Measurements from ENCODE around the gene SND1. TPM values are rescaled to one million over a fixed set of nuclear protein-coding genes. Genes with fewer than 3 reads are reported as not detected.

The SND1 gene
- polyA plus RNA-seq, 3 donors: 46.5 to 97.3 (median 79.8) TPM

GRCh38 chr7:127979728-127980126 is 327.7 kb downstream of the SND1 start:
- Mint-ChIP-seq H3K4me1 (no peaks in the 10 kb centered on the region), H3K36me3 (peaks cover 42 to 60% of the 10 kb centered on the region in 2 donors), H3K27ac (no peak overlapping the region), H3K9me3 (peaks cover 16 to 28% (median 27%) of the 10 kb centered on the region in 7 donors), H3K4me3 (no peak overlapping the region), H3K27me3 (ENCODE audit: low read depth in 3 of 3) (peaks cover 0 to under 1% (median 0%) of the 10 kb centered on the region in 3 donors)
- H2AFZ ChIP-seq (ENCODE audit: insufficient read depth, low read depth, low read length, poor library complexity, severe bottlenecking): no peak overlapping the region
- intact Hi-C loops (cut with micrococcal nuclease): no loop called here
- TF ChIP-seq CTCF (IDR thresholded peaks at IDR 0.05): no peak
- H3K4me3 ChIP-seq (replicated peaks in 1 of 3; ENCODE audit: low read depth in 2 of 3, low read length in 3 of 3): no peak overlapping the region
- no peak overlapping the region for H3K9ac ChIP-seq (ENCODE audit: insufficient read depth, low read length, poor library complexity, severe bottlenecking)
- H3K9me3 ChIP-seq (replicated peaks in 1 of 2; ENCODE audit: control insufficient read depth in 1 of 2, insufficient read depth in 1 of 2, low read length in 2 of 2): peaks cover 19% of the 10 kb centered on the region in 2 donors
- H3K36me3 ChIP-seq (replicated peaks in 1 of 2; ENCODE audit: control insufficient read depth in 1 of 2, insufficient read depth in 2 of 2, low read length in 2 of 2): peaks cover 4 to 50% of the 10 kb centered on the region in 2 donors
- DNase-seq: no peak
- no peaks in the 10 kb centered on the region for H4K20me1 ChIP-seq (ENCODE audit: insufficient read depth, low read length)
- no peaks in the 10 kb centered on the region for H3K79me2 ChIP-seq (ENCODE audit: insufficient read depth, low read length)
- no peak overlapping the region for H3K4me2 ChIP-seq (replicated peaks; ENCODE audit: extremely low read depth, low read length, poor library complexity, severe bottlenecking)
- no peaks in the 10 kb centered on the region for H3K27me3 ChIP-seq (ENCODE audit: control insufficient read depth in 2 of 2, insufficient read depth in 2 of 2, low read length in 2 of 2)
- no peak overlapping the region for H3K27ac ChIP-seq (ENCODE audit: low read depth in 1 of 2, low read length in 2 of 2)
- no peaks in the 10 kb centered on the region for H3K4me1 ChIP-seq (ENCODE audit: control insufficient read depth in 1 of 2, insufficient read depth in 2 of 2, low read length in 2 of 2)

GRCh38 chr7:127980901-127981300 is 328.9 kb downstream of the SND1 start:
- H3K27ac ChIP-seq (ENCODE audit: low read depth in 1 of 2, low read length in 2 of 2): no peak overlapping the region
- Mint-ChIP-seq H3K27me3 (ENCODE audit: low read depth in 3 of 3) (no peaks in the 10 kb centered on the region), H3K4me1 (no peaks in the 10 kb centered on the region), H3K4me3 (no peak overlapping the region), H3K9me3 (peaks cover 16 to 27% (median 24%) of the 10 kb centered on the region in 7 donors), H3K27ac (no peak overlapping the region), H3K36me3 (peaks cover 42 to 60% of the 10 kb centered on the region in 2 donors)
- no peak overlapping the region for H3K4me3 ChIP-seq (replicated peaks in 1 of 3; ENCODE audit: low read depth in 2 of 3, low read length in 3 of 3)
- intact Hi-C loops (cut with micrococcal nuclease): no loop called here
- H3K9me3 ChIP-seq (replicated peaks in 1 of 2; ENCODE audit: control insufficient read depth in 1 of 2, insufficient read depth in 1 of 2, low read length in 2 of 2): peaks cover 19% of the 10 kb centered on the region in 2 donors
- WGBS (ENCODE audit: insufficient coverage): no CpG with 5 or more reads among the region's 1 CpG
- DNase-seq: no peak
- peaks cover 4 to 48% of the 10 kb centered on the region in 2 donors for H3K36me3 ChIP-seq (replicated peaks in 1 of 2; ENCODE audit: control insufficient read depth in 1 of 2, insufficient read depth in 2 of 2, low read length in 2 of 2)
- no peak overlapping the region for H3K9ac ChIP-seq (ENCODE audit: insufficient read depth, low read length, poor library complexity, severe bottlenecking)
- no peaks in the 10 kb centered on the region for H3K27me3 ChIP-seq (ENCODE audit: control insufficient read depth in 2 of 2, insufficient read depth in 2 of 2, low read length in 2 of 2)
- no peak for TF ChIP-seq CTCF (IDR thresholded peaks at IDR 0.05)
- no peaks in the 10 kb centered on the region for H3K4me1 ChIP-seq (ENCODE audit: control insufficient read depth in 1 of 2, insufficient read depth in 2 of 2, low read length in 2 of 2)
- no peak overlapping the region for H3K4me2 ChIP-seq (replicated peaks; ENCODE audit: extremely low read depth, low read length, poor library complexity, severe bottlenecking)
- no peaks in the 10 kb centered on the region for H3K79me2 ChIP-seq (ENCODE audit: insufficient read depth, low read length)
- no peaks in the 10 kb centered on the region for H4K20me1 ChIP-seq (ENCODE audit: insufficient read depth, low read length)
- no peak overlapping the region for H2AFZ ChIP-seq (ENCODE audit: insufficient read depth, low read depth, low read length, poor library complexity, severe bottlenecking)

Measured in CD14-positive monocyte (primary cell).